Stimulated activated CD8-positive, alpha-beta memory T cell treated with anti-CD3 and anti-CD28 coated beads, Interleukin-12 subunit alpha, Interleukin-12 subunit beta, amount 100 ng/mL, for 4 hours (primary cell): Measurements from ENCODE around the gene SLC22A4.

ENCODE experiments used
- DNase-seq: peaks from one replicate; pipeline ENCODE4 v3.0.0-alpha.2; 2020; ENCODE audit warnings: low read depth

SLC22A4 gene

DNA sequence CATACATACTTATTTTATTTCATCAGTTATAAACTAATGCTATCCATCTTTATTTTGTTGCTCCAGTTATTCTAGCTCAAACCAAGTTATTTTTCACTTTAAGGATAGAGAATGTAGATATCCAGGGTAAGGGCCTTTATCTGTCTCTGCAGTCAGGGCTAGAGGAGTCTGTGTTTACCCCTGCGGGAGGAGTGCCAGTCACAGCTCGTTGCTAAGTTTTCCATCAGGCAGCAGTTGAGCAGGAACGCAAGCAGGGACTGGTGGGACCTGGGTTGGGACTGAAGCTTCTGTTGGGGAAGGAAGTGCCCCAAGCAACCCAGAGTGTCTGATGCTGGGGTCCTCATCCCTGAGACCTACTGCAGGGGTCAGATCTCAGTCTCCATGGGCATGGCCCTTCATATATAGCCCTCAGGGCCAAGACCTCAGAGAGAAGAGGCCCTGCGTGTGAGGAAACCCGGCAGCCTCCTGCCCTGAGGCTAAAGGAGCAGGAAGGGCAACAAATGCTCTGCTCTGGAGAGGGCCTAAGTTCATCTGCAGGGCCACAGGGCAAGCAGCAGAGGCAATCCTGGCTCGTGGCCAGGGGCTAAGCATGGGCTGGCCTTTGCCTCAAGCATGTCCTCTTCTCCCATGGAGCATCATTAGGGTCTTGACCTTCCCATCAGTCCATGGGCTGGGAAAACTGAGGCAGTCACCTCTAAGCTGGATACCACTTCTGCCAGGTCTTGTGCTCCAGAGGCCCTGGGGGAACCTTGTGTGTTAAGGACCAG lies 6.6 kb downstream of the SLC22A4 start:
- DNase-seq, result no peak

DNA sequence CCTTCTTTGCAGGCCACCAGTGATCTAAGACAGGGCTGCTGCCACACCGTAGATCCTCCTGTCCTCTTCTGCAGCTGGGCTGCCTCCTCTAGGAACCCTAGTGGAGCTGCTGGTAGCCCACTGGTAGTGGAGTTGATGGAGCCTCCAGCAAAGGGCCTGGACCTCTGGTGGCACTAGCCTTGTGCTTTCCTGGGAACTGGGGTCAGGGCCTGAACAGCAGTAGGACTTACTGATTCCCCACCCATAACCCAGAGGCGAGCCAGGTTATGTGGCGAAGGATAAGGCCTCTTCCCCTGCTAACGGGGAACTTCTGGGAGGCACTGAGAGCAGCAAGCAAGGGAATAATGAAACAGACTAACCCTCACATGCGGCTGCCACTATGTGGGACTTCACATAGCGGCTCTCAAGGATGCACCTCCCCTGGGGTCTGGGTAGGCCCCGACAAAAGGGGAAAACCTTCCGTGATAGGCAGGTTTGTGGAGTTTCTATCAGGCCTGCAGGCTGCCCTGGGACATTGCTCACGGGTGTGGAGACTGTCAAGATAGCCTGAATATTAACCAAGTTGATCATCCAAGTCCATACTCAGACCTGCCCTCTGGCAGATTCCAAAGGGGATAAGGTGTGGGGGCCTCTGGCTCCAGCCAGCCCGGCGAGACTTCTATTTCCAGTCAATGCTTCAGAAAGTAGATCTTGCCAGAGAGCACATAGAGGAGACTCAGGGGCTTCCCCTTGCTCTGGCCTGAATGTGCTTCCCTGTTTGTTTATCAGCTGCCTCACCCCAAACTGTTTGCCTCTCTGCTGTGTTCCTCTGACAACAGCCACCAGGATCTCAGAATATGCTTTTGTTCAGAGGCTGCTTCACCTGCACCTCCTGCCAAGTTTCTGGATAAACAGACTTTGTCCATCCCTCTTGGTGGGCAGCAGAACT lies 7.4 kb downstream of the SLC22A4 start:
- DNase-seq, result no peak

DNA sequence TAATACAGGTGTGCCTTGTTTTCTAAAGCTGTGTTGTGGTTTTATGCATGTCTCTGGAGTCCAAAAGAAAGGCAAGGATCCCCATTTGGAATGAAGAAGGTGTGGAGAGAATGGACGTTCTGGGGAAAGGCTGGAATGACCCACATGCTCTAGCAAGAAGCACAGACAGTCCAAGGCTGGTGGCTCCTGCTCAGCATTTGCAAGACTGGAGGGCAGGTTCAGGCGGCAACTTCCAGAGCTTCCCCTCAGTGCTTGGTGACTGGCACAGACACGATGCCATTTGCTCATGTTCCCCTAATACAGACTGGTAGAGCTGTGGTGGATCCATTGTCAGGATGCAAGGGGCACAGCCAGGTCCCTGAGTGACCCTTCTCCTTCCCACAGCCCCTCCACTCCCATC lies 8.2 kb downstream of the SLC22A4 start:
- no peak for DNase-seq

DNA sequence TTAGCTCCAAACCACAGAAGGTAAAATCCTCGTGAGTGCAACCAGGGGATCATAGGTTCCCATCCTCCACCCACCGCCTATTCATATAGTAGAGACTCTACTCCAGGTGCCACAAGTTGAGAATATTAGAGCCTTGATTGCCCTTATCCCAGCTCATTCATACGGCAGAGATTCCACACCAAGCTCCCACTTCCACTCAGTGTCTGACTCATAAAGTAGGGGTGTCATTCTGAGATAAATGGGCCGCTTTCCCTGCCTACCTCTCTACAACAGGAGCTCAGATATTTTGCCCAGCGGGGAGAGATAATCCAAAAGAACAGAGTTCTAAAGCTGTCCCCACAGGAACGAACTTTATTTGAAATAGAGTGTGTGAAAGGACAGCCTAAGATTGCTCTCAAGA lies 9.4 kb downstream of the SLC22A4 start:
- DNase-seq, result no peak

DNA sequence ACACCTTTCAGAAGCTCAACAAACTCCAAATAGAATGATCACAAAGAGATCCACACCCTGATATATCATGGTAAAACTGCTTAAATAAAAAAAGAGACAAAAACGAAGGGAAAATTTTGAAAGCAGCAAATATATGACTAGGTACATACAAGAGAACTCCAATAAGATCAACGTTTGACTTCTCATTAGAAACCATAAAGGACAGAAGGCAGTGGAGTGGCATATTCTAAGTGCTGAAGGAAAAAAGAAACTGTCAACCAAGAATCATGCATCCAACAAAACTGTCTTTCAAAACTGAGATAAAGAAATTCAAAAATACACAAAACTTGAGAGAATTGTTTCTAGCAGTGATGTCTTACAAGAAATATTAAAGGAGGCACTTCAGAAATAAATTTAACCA lies 11.2 kb downstream of the SLC22A4 start:
- no peak for DNase-seq

GRCh38 chr5:132308701-132309100 lies 14.5 kb downstream of the SLC22A4 start:
- DNase-seq, result no peak

GRCh38 chr5:132309679-132310078 lies 15.5 kb downstream of the SLC22A4 start:
- no peak for DNase-seq

DNA sequence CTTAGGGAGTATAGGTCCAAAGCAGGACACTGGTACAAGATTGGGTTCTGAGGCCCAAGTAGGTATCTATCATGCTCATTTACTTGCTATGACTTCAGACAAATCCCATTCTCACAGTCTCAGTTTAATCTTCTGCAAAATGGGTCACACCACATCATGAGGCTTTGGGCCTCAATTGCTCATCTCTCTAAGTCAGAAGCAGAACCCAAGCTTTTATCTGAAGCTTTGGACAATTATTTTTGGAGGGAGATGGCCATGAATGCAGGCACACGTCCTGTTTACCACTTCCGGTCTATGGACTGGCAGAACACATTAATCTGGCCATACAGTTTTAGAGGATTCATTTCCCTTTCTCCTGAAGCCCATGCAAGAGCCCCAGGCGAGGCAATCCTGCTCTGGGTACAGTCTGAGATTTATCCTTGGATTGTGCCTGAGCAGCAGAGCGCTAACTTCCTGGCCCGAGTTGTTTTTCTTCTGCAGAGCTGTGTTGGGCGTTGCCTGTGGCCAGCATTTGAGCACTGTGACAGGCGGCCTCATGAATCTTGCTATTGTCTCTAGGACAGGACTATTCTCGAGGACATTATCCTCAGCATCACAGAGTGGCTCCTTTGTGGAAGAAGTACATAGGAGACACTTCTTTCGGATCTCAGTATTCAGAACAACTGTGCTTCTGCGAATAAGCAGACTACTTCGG lies 16.1 kb downstream of the SLC22A4 start:
- DNase-seq, result no peak

- no peak for DNase-seq
These were observed 19.2 kb downstream of the SLC22A4 start for GRCh38 chr5:132313366-132313765.

DNA sequence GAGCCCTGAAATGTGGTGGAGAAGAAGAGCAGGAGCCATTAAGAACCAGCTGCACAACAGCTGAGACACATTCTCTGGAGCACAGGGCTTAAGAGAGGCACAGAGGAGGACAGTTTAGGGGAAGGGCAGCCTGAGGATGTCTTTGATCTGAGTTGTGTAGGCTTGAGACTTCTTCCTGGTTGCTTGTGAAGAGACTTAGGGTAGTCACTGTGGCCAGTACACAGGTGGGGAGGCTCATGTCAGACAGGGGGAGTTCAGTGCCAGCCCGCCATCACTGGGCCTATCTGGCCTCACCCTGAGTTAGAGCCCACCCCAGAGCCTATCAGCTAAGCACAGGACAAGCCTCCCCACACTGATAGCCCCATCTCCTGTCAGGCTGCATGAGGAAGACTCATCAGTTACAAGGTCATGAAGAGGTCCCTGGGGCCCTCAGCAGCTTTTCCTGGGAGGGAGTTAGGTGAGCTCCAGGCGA lies 19.8 kb downstream of the SLC22A4 start:
- DNase-seq, result no peak

- DNase-seq, result no peak
These were observed 21.4 kb downstream of the SLC22A4 start for GRCh38 chr5:132315529-132316067.

GRCh38 chr5:132319975-132320374 lies 25.8 kb downstream of the SLC22A4 start:
- no peak for DNase-seq

DNA sequence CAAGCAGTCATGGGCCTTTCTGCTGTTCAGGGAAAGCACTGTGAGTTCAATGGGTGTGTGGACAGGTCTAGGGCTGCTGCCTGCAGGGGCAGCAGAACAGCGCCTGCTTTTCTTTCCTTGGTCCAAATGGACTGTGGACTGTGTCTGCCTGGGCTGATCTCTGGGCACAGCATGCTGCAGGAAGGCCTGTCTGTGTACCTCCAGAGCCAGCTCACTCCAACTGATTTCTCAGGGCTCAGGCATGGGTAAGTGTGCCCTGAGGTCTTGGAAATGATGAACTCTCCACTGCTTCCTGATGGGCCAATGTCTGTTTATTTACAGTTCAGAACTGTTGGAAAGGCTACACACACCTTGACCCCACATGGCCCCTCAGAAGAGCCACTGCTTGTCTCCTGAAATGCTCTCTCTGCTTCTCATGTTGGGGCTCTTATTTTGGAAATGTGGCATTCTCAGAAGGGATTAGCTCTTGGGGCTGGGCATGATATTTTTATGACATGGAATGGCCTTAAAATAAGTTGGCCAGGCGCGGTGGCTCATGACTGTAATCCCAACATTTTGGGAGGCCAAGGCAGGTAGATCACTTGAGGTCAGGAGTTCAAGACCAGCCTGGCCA lies 27.0 kb downstream of the SLC22A4 start:
- DNase-seq, result no peak

GRCh38 chr5:132322266-132322665 lies 28.1 kb downstream of the SLC22A4 start:
- DNase-seq, result no peak

DNA sequence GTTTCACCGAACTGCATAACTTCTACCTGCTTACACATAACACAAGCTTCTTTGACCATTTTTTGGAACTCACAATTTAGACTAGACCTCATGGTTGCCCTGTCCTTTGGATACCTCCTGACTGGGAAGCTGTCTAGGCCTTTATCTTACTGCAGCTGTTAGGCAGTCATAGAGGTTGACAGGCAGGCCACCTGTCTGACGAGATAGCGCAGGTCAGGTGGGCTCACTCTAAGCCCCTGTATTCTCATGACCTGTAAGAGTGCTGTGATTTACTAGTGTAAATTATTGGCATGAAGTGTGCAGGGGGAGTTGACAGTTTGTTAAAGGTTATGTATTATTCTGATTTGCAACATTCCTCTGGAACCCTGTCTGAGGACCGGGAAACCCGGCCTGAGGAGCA lies 29.0 kb downstream of the SLC22A4 start:
- DNase-seq, result no peak

- DNase-seq, result no peak
These were observed 31.5 kb downstream of the SLC22A4 start for GRCh38 chr5:132325691-132326090.

- no peak for DNase-seq
These were observed 33.2 kb downstream of the SLC22A4 start for GRCh38 chr5:132327252-132327955.

GRCh38 chr5:132334812-132335211 lies 40.6 kb downstream of the SLC22A4 start:
- DNase-seq, result no peak

DNA sequence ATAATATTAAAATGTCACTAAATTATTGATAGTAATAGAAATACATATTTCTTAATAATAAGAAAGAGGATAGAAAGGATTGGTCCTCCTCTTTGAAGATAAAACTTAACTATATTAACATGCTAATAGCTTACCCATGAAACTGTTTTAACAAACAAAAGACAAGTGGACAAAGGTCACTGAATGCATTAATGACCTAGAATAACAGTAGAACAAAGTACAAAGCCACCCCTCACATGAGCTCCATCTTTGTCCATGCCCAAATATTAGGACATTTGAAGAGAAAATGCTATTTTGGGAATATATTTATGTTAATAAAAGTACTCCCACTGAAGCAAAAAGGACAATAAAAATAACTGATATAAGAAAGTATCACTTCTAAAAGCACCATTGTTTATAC lies 41.2 kb downstream of the SLC22A4 start:
- no peak for DNase-seq

GRCh38 chr5:132339502-132339901 lies 45.3 kb downstream of the SLC22A4 start:
- DNase-seq, result no peak
